Right kidney (tissue), 1 donor: ENCODE measurements around the gene CYP4F11.
"Not testable (repeated sequence)": the region's sequence is repeated elsewhere in the genome, so short reads cannot be mapped to it uniquely, and the experiment has no call there.

ENCODE experiments used
- DNase-seq: peaks from one replicate; pipeline ENCODE4 v3.0.0-alpha.2; 2016

The CYP4F11 gene

DNA sequence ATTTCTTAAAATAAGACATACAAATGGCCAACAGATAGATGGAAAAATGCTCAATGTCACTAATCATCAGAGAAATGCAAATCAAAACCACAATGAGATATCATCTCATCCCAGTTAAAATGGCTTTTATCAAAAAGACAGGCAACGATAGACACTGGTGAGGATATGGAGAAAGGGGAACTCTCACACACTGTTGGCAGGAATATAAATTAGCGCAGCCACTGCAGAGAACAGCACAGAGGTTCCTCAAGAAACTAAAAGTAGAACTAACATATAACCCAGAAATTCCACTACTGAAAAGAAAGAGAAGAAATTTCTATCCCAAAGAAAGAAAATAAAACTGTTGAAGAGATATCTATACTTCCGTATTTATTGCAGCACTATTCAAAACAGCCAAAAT lies 51.0 kb downstream of the CYP4F11 start:
- DNase-seq: not testable (repeated sequence)

DNA sequence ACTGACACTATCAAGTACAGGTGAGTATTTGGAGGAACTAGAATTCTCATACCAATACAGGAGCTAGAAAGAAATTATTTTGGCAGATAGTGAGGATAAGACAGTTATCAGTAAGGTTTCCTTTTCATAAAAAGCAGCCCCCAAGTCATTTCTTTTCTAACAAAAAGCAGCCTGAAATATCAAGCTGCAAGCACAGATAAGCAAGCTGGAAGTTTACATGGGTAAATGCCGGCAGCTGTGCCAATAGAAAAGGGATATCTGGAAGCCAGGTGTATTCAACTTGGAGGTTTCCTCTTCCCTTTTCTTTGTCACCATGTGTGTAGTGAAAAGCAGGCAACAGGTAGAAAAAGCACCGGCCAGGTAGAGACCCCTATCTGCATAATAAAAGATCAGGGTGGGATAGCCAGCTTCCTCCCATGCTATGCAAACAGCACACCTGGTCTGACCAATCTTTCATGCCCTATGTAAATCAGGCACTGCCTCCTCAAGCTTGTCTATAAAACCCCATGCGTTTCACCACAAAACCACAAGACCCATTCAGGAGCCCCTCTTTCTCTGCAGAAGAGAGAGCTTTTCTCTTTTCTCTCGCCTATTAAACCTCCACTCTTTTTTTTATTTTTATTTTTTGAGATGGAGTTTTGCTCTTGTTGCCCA lies 59.4 kb downstream of the CYP4F11 start:
- no peak for DNase-seq

DNA sequence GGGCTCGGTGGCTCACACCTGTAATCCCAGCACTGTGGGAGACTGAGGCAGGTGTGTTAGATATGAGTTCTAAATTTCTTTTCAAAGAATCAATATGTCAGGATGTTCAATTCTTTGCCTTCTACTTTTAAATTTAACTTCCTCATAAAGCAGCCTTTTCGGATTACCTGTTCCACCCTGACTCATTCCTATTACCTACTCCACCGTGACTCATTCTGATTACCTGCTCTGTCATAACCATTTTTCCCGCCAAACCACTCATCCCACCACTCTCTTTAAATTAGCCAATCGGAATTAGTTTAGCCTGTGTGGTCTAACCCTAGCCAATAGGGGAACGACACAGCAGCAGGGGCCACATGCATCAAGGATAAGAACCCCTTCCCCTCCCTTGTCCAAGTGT lies 60.6 kb downstream of the CYP4F11 start:
- DNase-seq: not testable (repeated sequence)

DNA sequence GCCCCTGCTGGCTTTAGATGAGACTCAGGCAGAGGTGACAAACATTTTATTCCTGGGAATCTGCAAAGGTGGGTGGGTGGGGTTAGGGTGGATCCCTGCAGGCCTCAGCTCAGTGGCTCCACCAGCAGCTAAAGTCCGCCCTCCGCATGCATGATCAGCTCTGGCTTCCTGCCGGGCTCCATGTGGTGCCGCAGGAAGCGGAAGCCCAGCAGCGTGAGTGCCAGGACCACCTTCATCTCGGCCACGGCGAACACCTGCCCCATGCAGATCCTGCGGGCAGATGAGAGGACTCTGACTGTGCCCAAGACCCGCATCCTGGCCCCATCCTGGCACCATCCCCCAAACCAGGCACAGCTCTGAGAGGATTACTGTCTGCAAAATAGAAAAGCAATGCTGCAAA lies 62.8 kb downstream of the CYP4F11 start:
- no peak for DNase-seq

DNA sequence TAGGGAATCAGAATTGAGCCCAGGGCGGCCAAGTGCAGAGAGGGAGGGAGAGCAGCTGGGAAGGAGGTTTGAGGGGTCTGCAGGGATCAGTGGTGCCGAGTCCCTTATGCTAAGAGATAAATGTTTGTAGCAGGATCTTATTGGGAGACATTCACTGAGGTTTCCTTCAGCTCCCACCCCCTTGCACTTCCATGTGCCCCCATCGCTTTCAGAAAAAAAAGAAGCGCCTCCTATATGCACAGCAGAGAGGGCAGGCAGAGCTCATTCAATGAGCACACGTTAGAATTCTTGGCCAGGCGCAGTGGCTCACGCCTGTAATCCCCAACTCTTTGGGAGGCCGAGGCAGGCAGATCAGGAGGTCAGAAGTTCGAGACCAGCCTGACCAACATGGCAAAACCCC lies 64.5 kb downstream of the CYP4F11 start:
- no peak for DNase-seq

DNA sequence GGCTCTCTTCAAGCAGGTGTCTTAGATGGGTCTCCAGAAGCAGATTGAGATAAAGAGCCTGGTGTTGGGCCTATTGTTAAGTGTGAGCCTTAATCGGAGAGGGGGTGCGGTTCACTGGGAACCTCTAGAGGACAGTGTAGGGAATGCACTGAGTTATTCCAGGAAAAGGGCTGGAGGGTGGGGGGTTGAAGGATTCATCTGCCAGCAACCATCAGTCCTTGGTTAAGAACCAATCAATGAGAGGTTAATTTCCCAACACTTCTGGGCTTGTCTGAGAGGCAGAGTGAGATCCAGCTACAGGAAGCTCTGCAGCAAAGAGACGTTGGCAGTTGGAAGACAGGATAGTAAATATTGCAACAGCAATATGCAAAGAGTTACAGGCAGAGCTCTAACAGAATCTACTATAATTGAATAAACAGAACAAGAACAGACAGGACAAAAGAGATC lies 65.2 kb downstream of the CYP4F11 start:
- DNase-seq: no peak

DNA sequence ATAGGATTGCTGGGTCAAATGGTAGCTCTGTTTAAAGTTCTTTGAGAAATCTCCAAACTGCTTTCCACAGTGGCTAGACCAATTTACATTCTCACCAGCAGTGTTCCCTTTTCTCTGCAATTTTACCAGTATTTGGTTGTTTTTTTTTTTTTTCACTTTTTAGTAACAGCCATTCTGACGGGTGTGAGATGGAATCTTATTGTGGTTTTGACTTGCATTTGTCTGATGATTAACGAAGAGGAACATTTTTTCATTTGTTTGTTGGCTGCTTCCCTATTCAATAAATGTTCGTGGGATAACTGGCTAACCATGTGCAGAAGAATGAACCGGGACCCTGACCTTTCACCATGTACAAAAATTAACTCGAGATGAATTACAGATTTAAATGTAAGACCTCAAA lies 67.7 kb downstream of the CYP4F11 start:
- DNase-seq: no peak

DNA sequence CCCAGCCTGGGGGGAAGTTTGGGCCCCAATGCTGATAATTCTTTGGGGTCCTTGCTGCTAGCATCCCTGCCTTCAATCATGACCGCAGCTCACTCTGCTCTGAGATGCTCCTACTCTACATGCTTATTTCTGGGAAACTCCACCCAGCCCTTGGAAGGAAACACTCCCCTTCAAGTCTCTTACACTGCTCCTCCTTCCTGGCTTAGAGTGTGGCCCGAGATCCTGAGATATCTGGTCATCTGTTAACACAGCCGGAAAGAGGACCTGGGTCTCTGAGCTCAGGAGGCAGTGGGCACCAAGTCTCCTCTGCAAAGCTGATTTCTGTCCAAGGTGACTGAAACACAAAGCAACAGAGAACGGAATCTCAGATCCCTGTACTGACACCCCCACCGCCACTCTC lies 69.5 kb downstream of the CYP4F11 start:
- no peak for DNase-seq

DNA sequence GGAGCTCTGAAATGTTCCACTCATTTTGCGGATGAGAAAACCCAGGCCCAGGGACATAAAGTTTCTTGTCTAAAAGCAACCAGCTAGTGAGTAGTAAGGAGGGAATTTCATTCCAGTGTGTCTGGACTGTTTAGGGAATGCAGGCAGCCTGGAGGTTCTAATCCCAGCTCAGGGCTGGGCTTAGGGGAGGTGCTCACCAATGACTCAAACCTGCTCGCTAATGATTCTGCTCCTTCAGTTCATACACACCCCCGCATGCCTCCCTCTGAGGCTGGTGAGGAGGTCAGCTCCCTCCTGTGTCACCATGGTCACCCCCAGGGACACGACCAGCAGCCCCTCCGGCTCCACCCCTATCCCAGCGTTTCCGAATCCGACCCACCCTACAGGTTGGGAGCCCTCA lies 71.1 kb downstream of the CYP4F11 start:
- DNase-seq: no peak

DNA sequence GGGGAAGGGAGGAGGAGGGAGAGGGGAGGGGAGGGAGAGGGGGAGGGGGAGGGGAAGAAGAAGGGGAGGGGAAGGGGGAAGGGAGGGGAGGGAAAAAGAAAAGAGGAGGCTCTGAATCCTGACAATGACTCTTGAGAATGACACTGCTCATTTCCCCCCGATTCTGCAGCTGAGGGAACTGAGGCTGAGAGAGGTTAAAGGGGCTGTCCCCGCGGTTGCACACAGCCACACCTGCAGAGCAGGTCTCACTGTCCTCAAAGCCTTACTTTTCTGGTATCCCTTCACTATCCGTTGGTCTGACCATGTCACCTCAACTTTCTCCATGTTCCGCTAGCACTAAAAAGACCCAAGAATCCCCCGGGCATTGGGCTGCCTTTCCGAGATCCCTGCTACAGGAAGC lies 71.9 kb downstream of the CYP4F11 start:
- no peak for DNase-seq
